ENCODE results near the gene ORAI2.

DNA sequence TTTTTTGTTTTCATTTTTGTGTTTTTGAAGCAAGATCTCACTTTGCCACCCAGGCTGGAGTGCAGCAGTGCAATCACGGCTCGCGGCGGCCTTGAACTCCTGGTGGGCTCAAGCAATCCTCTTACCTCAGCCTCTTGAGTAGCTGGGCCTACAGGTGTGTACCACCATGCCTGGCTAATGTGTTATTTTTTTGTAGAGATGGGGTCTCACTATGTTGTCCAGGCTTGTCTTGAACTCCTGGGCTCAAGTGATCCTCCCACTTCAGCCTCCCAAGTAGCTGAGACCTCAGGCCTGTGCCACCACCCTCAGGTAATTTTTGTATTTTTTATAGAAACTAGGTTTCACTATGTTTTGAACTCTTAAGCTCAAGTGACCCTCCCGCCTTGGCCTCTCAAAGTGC lies 22.5 kb upstream of the ORAI2 start:
- TF ChIP-seq, protein P1, sequence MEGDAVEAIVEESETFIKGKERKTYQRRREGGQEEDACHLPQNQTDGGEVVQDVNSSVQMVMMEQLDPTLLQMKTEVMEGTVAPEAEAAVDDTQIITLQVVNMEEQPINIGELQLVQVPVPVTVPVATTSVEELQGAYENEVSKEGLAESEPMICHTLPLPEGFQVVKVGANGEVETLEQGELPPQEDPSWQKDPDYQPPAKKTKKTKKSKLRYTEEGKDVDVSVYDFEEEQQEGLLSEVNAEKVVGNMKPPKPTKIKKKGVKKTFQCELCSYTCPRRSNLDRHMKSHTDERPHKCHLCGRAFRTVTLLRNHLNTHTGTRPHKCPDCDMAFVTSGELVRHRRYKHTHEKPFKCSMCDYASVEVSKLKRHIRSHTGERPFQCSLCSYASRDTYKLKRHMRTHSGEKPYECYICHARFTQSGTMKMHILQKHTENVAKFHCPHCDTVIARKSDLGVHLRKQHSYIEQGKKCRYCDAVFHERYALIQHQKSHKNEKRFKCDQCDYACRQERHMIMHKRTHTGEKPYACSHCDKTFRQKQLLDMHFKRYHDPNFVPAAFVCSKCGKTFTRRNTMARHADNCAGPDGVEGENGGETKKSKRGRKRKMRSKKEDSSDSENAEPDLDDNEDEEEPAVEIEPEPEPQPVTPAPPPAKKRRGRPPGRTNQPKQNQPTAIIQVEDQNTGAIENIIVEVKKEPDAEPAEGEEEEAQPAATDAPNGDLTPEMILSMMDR (IDR thresholded peaks at IDR 0.05), result no peak
- TF ChIP-seq EP300 (IDR thresholded peaks at IDR 0.05), result no peak
- TF ChIP-seq POLR2A (IDR thresholded peaks at IDR 0.05), result no peak

Data from tibial nerve (tissue), 4 donors.